Activated CD8-positive, alpha-beta memory T cell treated with anti-CD3 and anti-CD28 coated beads for 24 hours (primary cell): ENCODE results near the gene SLC44A2.
A peak's percentile ranks its signal among the peaks of the same experiment; 100 is the strongest.

Experiments used
- DNase-seq: peaks from one replicate; pipeline ENCODE4 v3.0.0-alpha.2; 2020

SLC44A2 gene

GRCh38 chr19:10625003-10625761 is at the start of gene SLC44A2:
Gene SLC44A2 (plus strand): TSS chr19:10625553. CDS start chr19:10625634, 81 bp downstream.
- no peak for DNase-seq

GRCh38 chr19:10577951-10578350 is 47.4 kb upstream of the SLC44A2 start:
- no peak for DNase-seq

- DNase-seq: peak; percentile 96
Observed at GRCh38 chr19:10580979-10581631, 44.2 kb upstream of the SLC44A2 start.

- DNase-seq: no peak
Observed at GRCh38 chr19:10582091-10582490, 43.3 kb upstream of the SLC44A2 start.

GRCh38 chr19:10583036-10583776 is 42.1 kb upstream of the SLC44A2 start:
- no peak for DNase-seq

- no peak for DNase-seq
Observed at GRCh38 chr19:10586396-10586795, 39.0 kb upstream of the SLC44A2 start.

GRCh38 chr19:10587022-10587838 is 38.1 kb upstream of the SLC44A2 start, which contains the start of gene AP1M2:
Gene AP1M2 (minus strand): TSS chr19:10587312. CDS start chr19:10587231, 81 bp downstream.
- DNase-seq: no peak

- no peak for DNase-seq
Observed at GRCh38 chr19:10587839-10588150, 37.6 kb upstream of the SLC44A2 start.

GRCh38 chr19:10593148-10593547 is 32.2 kb upstream of the SLC44A2 start:
- DNase-seq: no peak

- DNase-seq: no peak
Observed at GRCh38 chr19:10593820-10594637, 31.3 kb upstream of the SLC44A2 start.

GRCh38 chr19:10600149-10600548 is 25.2 kb upstream of the SLC44A2 start:
- DNase-seq: no peak

- no peak for DNase-seq
Observed at GRCh38 chr19:10601999-10602329, 23.4 kb upstream of the SLC44A2 start.

GRCh38 chr19:10602330-10603083 is 22.8 kb upstream of the SLC44A2 start:
- DNase-seq: peak; percentile 93

GRCh38 chr19:10603084-10603872 is 22.1 kb upstream of the SLC44A2 start:
- peak; percentile 86 for DNase-seq

- DNase-seq: no peak
Observed at GRCh38 chr19:10603873-10604459, 21.4 kb upstream of the SLC44A2 start.

- DNase-seq: peak; percentile 68
Observed at GRCh38 chr19:10604460-10604980, 20.8 kb upstream of the SLC44A2 start.

GRCh38 chr19:10611907-10612306 is 13.4 kb upstream of the SLC44A2 start:
- no peak for DNase-seq

- DNase-seq: no peak
Observed at GRCh38 chr19:10612499-10613119, 12.7 kb upstream of the SLC44A2 start.

- no peak for DNase-seq
Observed at GRCh38 chr19:10615429-10616023, 9.8 kb upstream of the SLC44A2 start.
